Activated CD4-positive, alpha-beta memory T cell treated with anti-CD3 and anti-CD28 coated beads, Interleukin-2, amount 10 ng/mL, durations not matched to agents 7 days and 5 days (primary cell): ENCODE data around the gene NUDT3. TPM values are rescaled to one million over a fixed set of nuclear protein-coding genes. Genes with fewer than 3 reads are reported as not detected.

Experiments used
- CTCF ChIA-PET: fragments of 350-600 bp; sonication (Branson Sonifier 250); formaldehyde crosslinking; loops from one replicate; lab custom pipeline; 2021; ENCODE audit warnings: antibody characterized with exemption, inconsistent platforms; lab: Charles Lee
- POLR2A ChIA-PET: fragments of 350-600 bp; sonication (Branson Sonifier 250); formaldehyde crosslinking; loops from one replicate; lab custom pipeline; 2021; ENCODE audit warnings: antibody characterized with exemption; lab: Charles Lee
- DNase-seq: peaks from one replicate; pipeline ENCODE4 v3.0.0-alpha.2; 2020
- H3K27ac Mint-ChIP-seq: one replicate; pipeline ENCODE4 v1.8.0; 2021; ENCODE audit warnings: mild to moderate bottlenecking, mixed read lengths
- H3K27me3 Mint-ChIP-seq: one replicate; pipeline ENCODE4 v1.8.0; 2021; ENCODE audit warnings: mixed read lengths
- H3K36me3 Mint-ChIP-seq: one replicate; pipeline ENCODE4 v1.8.0; 2021; ENCODE audit warnings: low read depth, mixed read lengths
- H3K4me1 Mint-ChIP-seq: one replicate; pipeline ENCODE4 v1.8.0; 2021; ENCODE audit warnings: mixed read lengths
- H3K4me3 Mint-ChIP-seq: one replicate; pipeline ENCODE4 v1.8.0; 2021; ENCODE audit warnings: mild to moderate bottlenecking, mixed read lengths
- H3K9me3 Mint-ChIP-seq: one replicate; pipeline ENCODE4 v1.8.0; 2021; ENCODE audit warnings: mixed read lengths
- total RNA-seq, 2 experiments: library from RNA; stranded (reverse); gene quantifications; one replicate each; pipeline ENCODE4 v1.2.3, GENCODE V29; 2021

The NUDT3 gene
- total RNA-seq, 2 experiments from 2014 or later: 9.9 to 10.0 TPM

GRCh38 chr6:34390531-34391472 lies 1.7 kb downstream of the NUDT3 start:
- CTCF ChIA-PET: interaction anchor here (0.6 to 5.6 kb wide), 4 partner anchors 42 to 227 kb away, joined by 3 to 35 read pairs (median 5); partner anchors contain the start of gene SMIM29

GRCh38 chr6:34389034-34389433 lies 3.4 kb downstream of the NUDT3 start:
- Mint-ChIP-seq H3K9me3 (no peaks in the 10 kb centered on the region), H3K4me1 (peaks cover 21% of the 10 kb centered on the region), H3K36me3 (peaks cover 2% of the 10 kb centered on the region), H3K4me3 (no peak overlapping the region), H3K27ac (no peak overlapping the region), H3K27me3 (no peaks in the 10 kb centered on the region)
- CTCF ChIA-PET: interaction anchor here (5.6 kb wide), 1 partner anchor 139 kb away, joined by 35 read pairs; the partner anchor contains the start of gene SMIM29
- POLR2A ChIA-PET: no interaction called here
- DNase-seq: no peak

More at GRCh38 chr6:34390531-34391472, 1.7 kb downstream of the NUDT3 start:
- no peak for DNase-seq
- peaks cover 2% of the 10 kb centered on the region for H3K36me3 Mint-ChIP-seq
- H3K27me3 Mint-ChIP-seq: no peaks in the 10 kb centered on the region
- no peak overlapping the region for H3K27ac Mint-ChIP-seq
- H3K4me1 Mint-ChIP-seq: peaks cover 21% of the 10 kb centered on the region
- POLR2A ChIA-PET: interaction anchor here (0.9 to 3.5 kb wide), 5 partner anchors 8 to 154 kb away, joined by 3 to 19 read pairs (median 4); partner anchors contain the start of genes HMGA1, RPS10 and SMIM29
- no peak overlapping the region for H3K4me3 Mint-ChIP-seq
- H3K9me3 Mint-ChIP-seq: no peaks in the 10 kb centered on the region

- Mint-ChIP-seq H3K27me3 (no peaks in the 10 kb centered on the region), H3K9me3 (no peaks in the 10 kb centered on the region), H3K4me1 (peaks cover 16% of the 10 kb centered on the region), H3K27ac (no peak overlapping the region), H3K4me3 (no peak overlapping the region), H3K36me3 (peaks cover 5% of the 10 kb centered on the region)
- ChIA-PET CTCF (interaction anchor here (5.6 kb wide), 1 partner anchor 139 kb away, joined by 35 read pairs; the partner anchor contains the start of gene SMIM29), POLR2A (no interaction called here)
- DNase-seq: no peak
Measured at GRCh38 chr6:34388421-34388820, 4.0 kb downstream of the NUDT3 start.

- no peak for DNase-seq
- Mint-ChIP-seq H3K4me3 (no peak overlapping the region), H3K27me3 (no peaks in the 10 kb centered on the region), H3K4me1 (peaks cover 6% of the 10 kb centered on the region), H3K27ac (no peak overlapping the region), H3K36me3 (peaks cover 5% of the 10 kb centered on the region), H3K9me3 (no peaks in the 10 kb centered on the region)
- CTCF ChIA-PET: interaction anchor here (1.6 kb wide), 1 partner anchor 137 kb away, joined by 6 read pairs; no protein-coding TSS in a partner anchor
- POLR2A ChIA-PET: no interaction called here
Measured at GRCh38 chr6:34386316-34387137, 5.9 kb downstream of the NUDT3 start.

- peaks cover 5% of the 10 kb centered on the region for H3K36me3 Mint-ChIP-seq
- ChIA-PET CTCF (no interaction called here), POLR2A (no interaction called here)
- no peak for DNase-seq
- peaks cover 6% of the 10 kb centered on the region for H3K4me1 Mint-ChIP-seq
- no peak overlapping the region for H3K4me3 Mint-ChIP-seq
- H3K9me3 Mint-ChIP-seq: no peaks in the 10 kb centered on the region
- H3K27me3 Mint-ChIP-seq: no peaks in the 10 kb centered on the region
- H3K27ac Mint-ChIP-seq: no peak overlapping the region
Measured at GRCh38 chr6:34385793-34386195, 6.7 kb downstream of the NUDT3 start.

GRCh38 chr6:34384321-34385153 lies 7.9 kb downstream of the NUDT3 start:
- H3K4me3 Mint-ChIP-seq: no peak overlapping the region
- H3K9me3 Mint-ChIP-seq: no peaks in the 10 kb centered on the region
- H3K36me3 Mint-ChIP-seq: peaks cover 5% of the 10 kb centered on the region
- H3K27ac Mint-ChIP-seq: no peak overlapping the region
- peaks cover 6% of the 10 kb centered on the region for H3K4me1 Mint-ChIP-seq
- POLR2A ChIA-PET: no interaction called here
- H3K27me3 Mint-ChIP-seq: no peaks in the 10 kb centered on the region
- no peak for DNase-seq
- CTCF ChIA-PET: interaction anchor here (1.0 kb wide), 1 partner anchor 189 kb away, joined by 3 read pairs; no protein-coding TSS in a partner anchor

- no peak overlapping the region for H3K4me3 Mint-ChIP-seq
- ChIA-PET POLR2A (no interaction called here), CTCF (interaction anchor here (1.0 kb wide), 1 partner anchor 188 kb away, joined by 3 read pairs; no protein-coding TSS in a partner anchor)
- H3K27me3 Mint-ChIP-seq: no peaks in the 10 kb centered on the region
- no peaks in the 10 kb centered on the region for H3K9me3 Mint-ChIP-seq
- DNase-seq: no peak
- no peak overlapping the region for H3K27ac Mint-ChIP-seq
- peaks cover 6% of the 10 kb centered on the region for H3K4me1 Mint-ChIP-seq
- peaks cover 5% of the 10 kb centered on the region for H3K36me3 Mint-ChIP-seq
Measured at GRCh38 chr6:34383656-34384320, 8.7 kb downstream of the NUDT3 start.

- H3K9me3 Mint-ChIP-seq: no peaks in the 10 kb centered on the region
- CTCF ChIA-PET: interaction anchor here (1.0 kb wide), 1 partner anchor 187 kb away, joined by 3 read pairs; no protein-coding TSS in a partner anchor
- H3K4me1 Mint-ChIP-seq: peaks cover 6% of the 10 kb centered on the region
- POLR2A ChIA-PET: interaction anchor here (1.1 kb wide), 1 partner anchor 8 kb away, joined by 4 read pairs; no protein-coding TSS in a partner anchor
- DNase-seq: no peak
- H3K36me3 Mint-ChIP-seq: peaks cover 5% of the 10 kb centered on the region
- H3K27ac Mint-ChIP-seq: no peak overlapping the region
- H3K27me3 Mint-ChIP-seq: no peaks in the 10 kb centered on the region
- H3K4me3 Mint-ChIP-seq: no peak overlapping the region
Measured at GRCh38 chr6:34383161-34383631, 9.3 kb downstream of the NUDT3 start.

- H3K4me3 Mint-ChIP-seq: no peak overlapping the region
- POLR2A ChIA-PET: interaction anchor here (1.0 kb wide), 1 partner anchor 144 kb away, joined by 3 read pairs; the partner anchor contains the start of gene HMGA1
- H3K27me3 Mint-ChIP-seq: no peaks in the 10 kb centered on the region
- H3K4me1 Mint-ChIP-seq: peaks cover 2% of the 10 kb centered on the region
- H3K36me3 Mint-ChIP-seq: peaks cover 5% of the 10 kb centered on the region
- CTCF ChIA-PET: interaction anchor here (1.0 to 1.1 kb wide), 2 partner anchors 15 to 98 kb away, joined by 3 read pairs; no protein-coding TSS in a partner anchor
- H3K27ac Mint-ChIP-seq: no peak overlapping the region
- DNase-seq: no peak
- H3K9me3 Mint-ChIP-seq: no peaks in the 10 kb centered on the region
Measured at GRCh38 chr6:34381081-34381480, 11.4 kb downstream of the NUDT3 start.

GRCh38 chr6:34378470-34378869 lies 14.0 kb downstream of the NUDT3 start:
- DNase-seq: no peak
- CTCF ChIA-PET: no interaction called here
- H3K36me3 Mint-ChIP-seq: peaks cover 2% of the 10 kb centered on the region
- POLR2A ChIA-PET: no interaction called here
- H3K27me3 Mint-ChIP-seq: no peaks in the 10 kb centered on the region
- H3K27ac Mint-ChIP-seq: no peak overlapping the region
- H3K9me3 Mint-ChIP-seq: no peaks in the 10 kb centered on the region
- H3K4me1 Mint-ChIP-seq: peaks cover 2% of the 10 kb centered on the region
- no peak overlapping the region for H3K4me3 Mint-ChIP-seq

- Mint-ChIP-seq H3K36me3 (no peaks in the 10 kb centered on the region), H3K27me3 (no peaks in the 10 kb centered on the region), H3K27ac (no peak overlapping the region), H3K4me1 (peaks cover 2% of the 10 kb centered on the region), H3K9me3 (no peaks in the 10 kb centered on the region), H3K4me3 (no peak overlapping the region)
- POLR2A ChIA-PET: no interaction called here
- CTCF ChIA-PET: no interaction called here
- no peak for DNase-seq
Measured at GRCh38 chr6:34377984-34378383, 14.5 kb downstream of the NUDT3 start.
